Activated CD4-positive, alpha-beta T cell treated with anti-CD3 and anti-CD28 coated beads, Interleukin-2, amount 50 U/mL, for 1 hour (primary cell): ENCODE measurements around the gene SOCS7.

Experiments
- DNase-seq: peaks from one replicate; pipeline ENCODE4 v3.0.0-alpha.2; 2020

Gene SOCS7

DNA sequence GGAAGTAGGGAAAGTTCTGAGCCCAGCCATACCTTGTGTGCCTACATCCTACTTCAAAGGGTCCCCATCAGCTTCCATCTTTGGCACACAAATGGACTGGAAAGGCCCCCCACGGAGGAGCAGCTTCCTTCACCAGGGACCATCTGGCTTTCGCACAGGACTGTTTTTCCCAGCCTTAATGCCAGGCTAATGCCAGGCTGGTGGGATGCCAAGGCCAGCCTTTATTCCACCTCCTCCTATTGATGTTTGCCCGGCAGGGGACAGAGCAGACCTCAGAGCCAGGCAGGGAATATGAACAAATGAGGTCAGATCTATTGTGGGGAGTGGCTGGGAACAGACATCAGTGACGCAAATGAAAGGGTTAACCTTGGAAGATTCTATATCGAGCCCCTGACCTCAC, 13.6 kb upstream of the SOCS7 start:
- DNase-seq: no peak

DNA sequence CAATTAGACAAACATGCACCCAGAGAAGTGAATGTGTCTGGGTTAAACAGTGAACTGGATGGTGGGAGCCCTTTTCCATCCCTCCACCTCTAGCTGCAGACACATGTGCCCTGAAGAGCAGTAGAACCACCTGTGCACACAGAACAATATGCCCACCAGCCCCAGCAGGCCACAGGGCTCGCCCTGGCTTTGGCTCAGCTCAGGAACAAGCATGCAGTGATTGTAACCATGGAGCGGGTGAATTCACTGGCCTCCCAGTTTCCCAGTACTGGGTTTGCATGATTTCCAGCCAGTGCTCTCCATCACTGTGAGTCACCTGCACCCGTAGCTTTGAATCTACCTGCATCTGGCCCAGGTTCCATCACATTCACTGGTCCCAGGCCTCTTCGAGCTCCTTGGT, 13.1 kb upstream of the SOCS7 start:
- no peak for DNase-seq

DNA sequence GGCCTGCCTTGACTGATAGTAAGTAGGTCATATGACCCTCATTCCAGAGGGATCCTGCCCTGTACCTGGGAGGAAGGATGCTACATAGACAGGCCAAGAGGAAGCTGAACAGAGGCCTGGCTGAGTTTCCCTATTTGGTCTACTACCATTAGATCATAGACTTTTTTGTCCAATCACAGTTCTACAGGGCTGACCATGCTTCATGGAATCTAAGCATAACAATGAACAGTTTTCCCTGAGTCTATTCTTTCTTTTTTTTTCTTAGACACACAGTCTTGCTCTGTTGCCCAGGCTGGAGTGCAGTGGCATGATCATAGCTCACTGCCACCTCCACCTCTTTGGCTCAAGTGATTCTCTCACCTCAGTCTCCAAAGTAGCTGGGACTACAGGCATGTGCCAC, 11.8 kb upstream of the SOCS7 start:
- no peak for DNase-seq

DNA sequence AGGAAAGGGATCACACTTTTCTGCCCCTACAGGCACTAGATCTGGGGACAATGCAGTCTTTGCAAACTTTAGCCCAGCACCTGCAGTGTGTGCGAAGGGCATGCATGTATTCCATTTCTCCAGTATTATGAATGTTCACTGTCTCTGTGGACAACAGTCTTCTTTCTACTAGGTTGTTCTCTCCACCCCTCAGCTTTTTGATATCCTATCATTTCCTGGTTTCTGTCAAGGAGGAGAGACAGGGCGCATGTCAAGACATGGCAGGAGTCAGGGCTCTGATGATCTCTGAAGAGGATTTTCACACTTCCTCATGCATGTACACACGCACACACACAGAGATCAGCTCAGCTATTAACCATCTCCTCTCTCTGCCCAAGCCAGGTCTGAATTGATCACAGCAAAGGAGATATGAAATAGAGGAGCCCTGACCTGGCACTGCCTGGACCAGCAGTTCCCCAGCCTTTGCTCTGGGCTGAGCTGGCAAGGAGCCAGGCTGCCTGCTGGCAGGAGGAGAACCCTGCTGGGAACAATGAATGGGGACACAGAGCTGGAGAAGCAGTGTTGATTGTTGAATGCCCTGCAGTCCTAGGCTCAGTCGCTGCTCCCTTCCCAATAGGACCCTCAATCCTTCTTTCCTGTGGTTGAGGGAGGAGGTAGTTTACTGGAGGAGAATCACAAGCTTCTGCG, 10.5 kb upstream of the SOCS7 start:
- DNase-seq: no peak

- no peak for DNase-seq
These were observed 8.6 kb upstream of the SOCS7 start for GRCh38 chr17:38342886-38343607.

DNA sequence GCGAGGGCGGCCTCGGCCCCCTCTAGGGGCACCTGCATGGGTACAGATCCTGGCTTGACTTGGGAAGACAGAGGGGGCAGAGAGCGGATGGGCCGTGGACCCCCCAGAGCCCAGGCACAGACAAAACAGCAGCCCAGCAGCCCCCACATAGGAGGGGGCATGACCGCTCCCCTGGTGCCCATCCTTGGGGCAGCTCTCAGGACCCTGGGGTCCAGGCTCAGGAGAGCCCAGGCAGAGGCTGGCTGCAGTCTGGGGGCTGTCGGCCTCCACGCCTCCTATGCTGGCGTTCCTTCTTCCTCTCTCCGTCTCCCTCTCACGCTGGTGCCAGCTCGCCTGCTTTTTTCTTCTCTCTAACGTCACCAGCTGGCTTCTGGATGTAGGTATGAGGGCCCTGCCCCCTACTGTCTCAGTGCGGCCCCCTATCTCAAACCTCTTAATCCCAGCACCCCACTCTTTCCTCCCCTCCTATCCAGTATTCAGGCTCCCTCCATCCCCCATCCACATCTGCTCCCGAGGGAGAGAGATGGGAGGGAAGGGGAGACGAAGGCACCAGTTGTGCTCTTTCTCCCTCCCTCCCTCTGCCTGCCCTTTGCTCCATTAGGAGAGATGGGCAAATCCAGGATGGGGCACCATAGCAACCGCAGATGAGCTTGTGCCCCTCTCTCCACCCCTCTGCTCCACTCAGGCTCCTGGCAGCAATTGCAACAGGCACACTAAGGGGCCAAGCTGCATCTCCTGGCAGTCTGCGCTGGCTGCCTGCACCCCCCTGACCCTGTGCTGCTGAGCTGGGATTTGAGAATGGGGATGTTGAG, 7.8 kb upstream of the SOCS7 start, which contains the start of gene GPR179:
GPR179 (minus strand) TSS at position 349 of the 812 bp plus-strand sequence; CDS start at position 182, 167 bp downstream.
- no peak for DNase-seq

DNA sequence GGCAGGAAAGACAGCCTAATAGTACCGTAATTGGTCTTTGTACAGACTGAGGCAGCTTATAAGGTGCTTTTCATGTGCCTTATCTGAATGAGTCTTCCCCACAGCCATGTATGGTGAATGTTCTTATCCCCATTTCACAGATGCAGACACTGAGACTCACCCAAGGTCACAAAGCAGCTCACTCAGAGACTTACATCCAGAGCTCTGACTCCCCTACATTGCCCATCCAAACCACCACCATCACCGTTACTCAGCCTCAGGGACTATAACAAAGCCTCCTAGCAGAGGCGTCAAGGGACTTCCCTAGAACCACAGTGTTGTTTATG, 7.3 kb upstream of the SOCS7 start:
- DNase-seq: no peak

DNA sequence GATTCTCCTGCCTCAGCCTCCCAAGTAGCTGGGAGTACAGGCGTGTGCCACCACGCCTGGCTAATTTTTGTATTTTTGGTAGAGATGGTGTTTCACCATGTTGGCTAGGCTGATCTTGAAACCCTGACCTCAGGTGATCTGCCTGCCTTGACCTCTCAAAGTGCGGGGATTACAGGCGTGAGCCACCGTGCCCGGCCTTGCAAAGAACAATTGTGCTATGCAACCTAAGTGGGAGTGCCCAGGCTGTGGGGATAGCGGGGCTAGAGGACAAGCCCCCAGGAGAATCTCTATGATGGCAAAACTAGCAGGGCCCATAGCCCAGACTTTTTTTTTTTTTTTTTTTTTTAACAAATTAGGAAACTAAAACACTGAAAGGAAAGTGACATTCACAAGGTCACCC, 5.9 kb upstream of the SOCS7 start:
- no peak for DNase-seq

- peak; percentile 85 for DNase-seq
These were observed 2.4 kb upstream of the SOCS7 start for GRCh38 chr17:38349097-38349730.

GRCh38 chr17:38350035-38350434, 1.6 kb upstream of the SOCS7 start:
- no peak for DNase-seq

DNA sequence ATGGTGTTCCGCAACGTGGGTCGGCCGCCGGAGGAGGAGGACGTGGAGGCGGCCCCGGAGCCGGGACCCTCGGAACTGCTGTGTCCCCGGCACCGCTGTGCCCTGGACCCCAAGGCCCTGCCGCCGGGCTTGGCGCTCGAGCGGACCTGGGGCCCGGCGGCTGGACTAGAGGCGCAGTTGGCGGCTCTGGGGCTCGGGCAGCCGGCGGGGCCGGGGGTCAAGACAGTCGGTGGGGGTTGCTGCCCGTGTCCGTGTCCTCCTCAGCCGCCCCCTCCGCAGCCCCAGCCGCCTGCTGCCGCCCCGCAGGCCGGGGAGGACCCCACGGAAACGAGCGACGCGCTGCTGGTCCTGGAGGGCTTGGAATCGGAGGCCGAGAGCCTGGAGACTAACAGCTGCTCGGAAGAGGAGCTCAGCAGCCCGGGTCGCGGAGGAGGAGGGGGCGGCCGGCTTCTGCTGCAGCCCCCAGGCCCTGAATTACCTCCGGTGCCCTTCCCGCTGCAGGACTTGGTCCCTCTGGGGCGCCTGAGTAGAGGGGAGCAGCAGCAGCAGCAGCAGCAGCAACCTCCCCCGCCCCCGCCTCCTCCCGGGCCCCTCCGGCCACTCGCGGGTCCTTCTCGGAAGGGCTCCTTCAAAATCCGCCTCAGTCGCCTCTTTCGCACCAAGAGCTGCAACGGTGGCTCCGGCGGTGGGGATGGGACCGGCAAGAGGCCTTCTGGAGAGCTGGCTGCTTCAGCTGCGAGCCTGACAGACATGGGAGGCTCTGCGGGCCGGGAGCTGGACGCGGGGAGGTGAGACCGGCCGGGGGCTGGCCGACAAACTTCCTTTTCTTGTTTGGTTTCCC, 821 bp downstream of the SOCS7 start:
- peak; percentile 11 for DNase-seq

- DNase-seq: no peak
These were observed 1.5 kb downstream of the SOCS7 start for GRCh38 chr17:38353086-38353604.

DNA sequence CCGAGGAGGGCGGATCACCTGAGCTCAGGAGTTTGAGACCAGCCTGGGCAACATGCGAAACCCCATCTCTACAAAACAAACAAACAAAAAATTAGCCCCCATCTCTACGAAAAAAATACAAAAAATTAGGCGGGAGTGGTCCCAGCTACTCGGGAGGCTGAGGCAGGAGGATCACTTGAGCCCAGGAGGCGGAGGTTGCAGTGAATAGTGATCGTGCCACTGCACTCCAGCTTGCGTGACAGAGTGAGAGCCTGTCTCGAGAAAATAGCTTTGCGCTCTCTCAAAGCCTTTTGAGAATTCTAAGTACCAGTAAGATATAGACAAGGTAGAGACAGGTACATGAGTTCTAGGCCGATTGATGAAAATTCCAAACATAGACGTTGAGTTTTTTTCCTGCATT, 2.0 kb downstream of the SOCS7 start:
- no peak for DNase-seq

GRCh38 chr17:38354466-38354865, 2.8 kb downstream of the SOCS7 start:
- no peak for DNase-seq

- no peak for DNase-seq
These were observed 3.6 kb downstream of the SOCS7 start for GRCh38 chr17:38355251-38355650.

GRCh38 chr17:38357486-38358123, 6.0 kb downstream of the SOCS7 start:
- no peak for DNase-seq

- no peak for DNase-seq
These were observed 7.2 kb downstream of the SOCS7 start for GRCh38 chr17:38358586-38359513.

GRCh38 chr17:38361694-38362465, 10.2 kb downstream of the SOCS7 start:
- no peak for DNase-seq

GRCh38 chr17:38363016-38363415, 11.4 kb downstream of the SOCS7 start:
- no peak for DNase-seq

GRCh38 chr17:38364741-38365140, 13.1 kb downstream of the SOCS7 start:
- DNase-seq: no peak
